ENCODE results near the gene NID2. TPM values are rescaled to one million over a fixed set of nuclear protein-coding genes. Genes with fewer than 3 reads are reported as not detected.

The NID2 gene
- polyA plus RNA-seq, 1 experiment, result 413 TPM

DNA sequence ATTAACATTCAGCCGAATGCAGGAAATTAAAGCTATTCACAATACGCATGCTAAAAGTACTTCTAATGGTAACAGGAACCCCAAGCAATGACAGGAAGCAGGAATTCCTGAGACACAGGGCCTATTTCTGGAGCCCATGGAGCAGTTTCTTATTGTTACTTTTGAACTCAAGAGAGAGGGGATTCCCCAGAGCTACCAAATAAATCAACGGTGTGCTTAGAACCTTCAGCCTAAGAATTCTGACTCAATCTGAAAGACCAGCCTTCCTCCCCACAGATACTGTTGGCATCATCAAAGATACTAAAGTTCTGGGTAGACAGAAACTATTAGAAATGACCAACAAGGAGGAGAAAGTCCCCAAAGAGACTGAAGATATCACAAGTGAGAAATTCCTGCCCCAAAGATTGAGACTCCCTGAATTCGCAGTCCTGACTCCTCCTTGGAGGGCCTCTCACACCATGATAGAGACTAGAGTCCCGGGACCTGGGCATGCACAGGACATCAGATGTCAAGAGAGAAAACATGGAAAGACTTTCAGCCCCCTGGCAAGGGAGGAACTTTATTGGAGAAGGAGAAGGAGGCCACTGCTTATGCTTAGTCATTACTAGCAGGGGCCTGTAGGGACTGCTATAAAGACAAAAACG, 46.8 kb downstream of the NID2 start:
- ChIA-PET POLR2A (interaction anchor here (1.8 kb wide), 1 partner anchor 47 kb away, joined by 8 read pairs; the partner anchor contains the start of gene NID2), CTCF (no interaction called here)
- DNase-seq (ENCODE audit: low read depth, low spot score), result no peak
- TF ChIP-seq, protein P1, sequence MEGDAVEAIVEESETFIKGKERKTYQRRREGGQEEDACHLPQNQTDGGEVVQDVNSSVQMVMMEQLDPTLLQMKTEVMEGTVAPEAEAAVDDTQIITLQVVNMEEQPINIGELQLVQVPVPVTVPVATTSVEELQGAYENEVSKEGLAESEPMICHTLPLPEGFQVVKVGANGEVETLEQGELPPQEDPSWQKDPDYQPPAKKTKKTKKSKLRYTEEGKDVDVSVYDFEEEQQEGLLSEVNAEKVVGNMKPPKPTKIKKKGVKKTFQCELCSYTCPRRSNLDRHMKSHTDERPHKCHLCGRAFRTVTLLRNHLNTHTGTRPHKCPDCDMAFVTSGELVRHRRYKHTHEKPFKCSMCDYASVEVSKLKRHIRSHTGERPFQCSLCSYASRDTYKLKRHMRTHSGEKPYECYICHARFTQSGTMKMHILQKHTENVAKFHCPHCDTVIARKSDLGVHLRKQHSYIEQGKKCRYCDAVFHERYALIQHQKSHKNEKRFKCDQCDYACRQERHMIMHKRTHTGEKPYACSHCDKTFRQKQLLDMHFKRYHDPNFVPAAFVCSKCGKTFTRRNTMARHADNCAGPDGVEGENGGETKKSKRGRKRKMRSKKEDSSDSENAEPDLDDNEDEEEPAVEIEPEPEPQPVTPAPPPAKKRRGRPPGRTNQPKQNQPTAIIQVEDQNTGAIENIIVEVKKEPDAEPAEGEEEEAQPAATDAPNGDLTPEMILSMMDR (IDR thresholded peaks at IDR 0.05; ENCODE audit: low read depth, low read length), result no peak
- Histone ChIP-seq H3K4me3 (ENCODE audit: low read depth, low read length) (no peak overlapping the region), H3K27ac (ENCODE audit: low read depth, low read length) (no peak overlapping the region), H3K27me3 (ENCODE audit: control insufficient read depth, insufficient read depth, low read length) (no peaks in the 10 kb centered on the region), H3K9me3 (ENCODE audit: control insufficient read depth, insufficient read depth, low read length) (no peaks in the 10 kb centered on the region)

DNA sequence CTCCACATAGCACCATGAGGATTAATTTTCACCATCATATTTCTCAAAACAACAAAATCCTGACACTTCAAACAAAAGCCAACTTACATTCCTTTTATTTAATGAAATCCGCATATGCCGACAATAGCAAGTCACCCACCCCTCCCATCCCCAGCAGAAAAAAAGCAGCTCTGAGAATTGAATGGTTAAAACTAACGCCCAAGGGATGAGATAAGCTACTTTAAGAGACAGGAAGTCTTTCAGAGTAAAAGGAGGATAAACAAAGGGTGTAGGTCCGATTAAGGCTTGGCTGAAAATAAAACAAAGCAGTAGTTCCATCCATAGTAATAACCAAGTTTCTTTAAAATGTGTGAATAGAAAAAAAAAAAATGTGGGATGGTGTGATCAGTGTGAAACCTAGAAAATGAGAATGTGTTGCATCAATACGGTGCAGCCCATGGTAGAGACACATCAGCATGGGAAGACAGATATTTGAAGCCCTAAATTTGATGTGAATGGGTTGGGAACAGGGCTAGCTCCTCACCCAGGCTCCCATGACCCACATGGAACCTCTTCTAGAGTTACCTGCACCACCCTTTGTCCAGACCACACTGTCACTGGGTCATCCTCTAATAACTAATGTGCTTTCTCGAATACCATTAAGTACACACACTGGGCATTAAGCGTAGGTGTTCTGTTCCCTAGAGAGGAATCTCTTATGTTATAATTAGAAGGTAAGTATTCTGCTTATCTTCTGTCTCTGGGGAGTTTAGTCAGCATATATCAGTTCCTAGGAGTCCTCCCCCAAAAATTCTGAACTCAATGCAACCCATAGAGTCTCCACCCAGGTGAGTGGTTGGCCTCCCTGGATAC, 47.8 kb downstream of the NID2 start:
- H3K27ac ChIP-seq (ENCODE audit: low read depth, low read length), result no peak overlapping the region
- CTCF ChIA-PET, result interaction anchor here (2.5 kb wide), 1 partner anchor 25 kb away, joined by 10 read pairs; no protein-coding TSS in a partner anchor
- DNase-seq (ENCODE audit: low read depth, low spot score), result no peak
- H3K9me3 ChIP-seq (ENCODE audit: control insufficient read depth, insufficient read depth, low read length), result no peaks in the 10 kb centered on the region
- no peaks in the 10 kb centered on the region for H3K27me3 ChIP-seq (ENCODE audit: control insufficient read depth, insufficient read depth, low read length)
- POLR2A ChIA-PET, result no interaction called here
- TF ChIP-seq, protein P1 (IDR thresholded peaks at IDR 0.05; ENCODE audit: low read depth, low read length), result no peak
- H3K4me3 ChIP-seq (ENCODE audit: low read depth, low read length), result no peak overlapping the region

DNA sequence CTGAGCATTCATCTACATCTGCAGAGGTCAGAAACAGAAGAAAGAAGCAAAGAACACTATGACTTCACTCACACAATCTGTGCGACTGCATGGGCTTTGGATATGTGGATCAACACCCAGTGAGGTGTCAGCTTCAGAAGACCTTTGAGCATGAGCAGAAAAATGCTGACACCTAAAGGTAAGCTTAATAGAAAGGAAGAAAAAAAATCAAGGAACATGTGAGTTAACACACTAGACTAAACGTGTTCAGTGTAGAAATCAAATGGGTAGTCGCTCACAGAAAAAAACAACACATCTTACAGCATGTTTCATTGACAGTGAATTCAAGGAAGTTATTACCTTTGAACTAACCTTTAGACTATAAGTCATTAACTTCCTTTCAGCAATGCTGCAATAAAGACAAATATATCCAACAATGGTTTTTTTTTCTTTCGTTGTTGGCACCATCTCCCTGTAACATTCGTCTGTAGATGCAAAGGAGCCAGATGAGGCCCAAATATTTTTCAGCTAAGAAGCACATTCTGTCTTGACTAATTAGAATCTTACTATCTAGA, 48.6 kb downstream of the NID2 start:
- H3K27me3 ChIP-seq (ENCODE audit: control insufficient read depth, insufficient read depth, low read length), result no peaks in the 10 kb centered on the region
- TF ChIP-seq, protein P1 (IDR thresholded peaks at IDR 0.05; ENCODE audit: low read depth, low read length), result no peak
- no peak overlapping the region for H3K27ac ChIP-seq (ENCODE audit: low read depth, low read length)
- ChIA-PET CTCF (interaction anchor here (2.0 to 2.5 kb wide), 2 partner anchors 24 to 112 kb away, joined by 6 to 10 read pairs; no protein-coding TSS in a partner anchor), POLR2A (no interaction called here)
- H3K4me3 ChIP-seq (ENCODE audit: low read depth, low read length), result no peak overlapping the region
- H3K9me3 ChIP-seq (ENCODE audit: control insufficient read depth, insufficient read depth, low read length), result no peaks in the 10 kb centered on the region
- no peak for DNase-seq (ENCODE audit: low read depth, low spot score)

DNA sequence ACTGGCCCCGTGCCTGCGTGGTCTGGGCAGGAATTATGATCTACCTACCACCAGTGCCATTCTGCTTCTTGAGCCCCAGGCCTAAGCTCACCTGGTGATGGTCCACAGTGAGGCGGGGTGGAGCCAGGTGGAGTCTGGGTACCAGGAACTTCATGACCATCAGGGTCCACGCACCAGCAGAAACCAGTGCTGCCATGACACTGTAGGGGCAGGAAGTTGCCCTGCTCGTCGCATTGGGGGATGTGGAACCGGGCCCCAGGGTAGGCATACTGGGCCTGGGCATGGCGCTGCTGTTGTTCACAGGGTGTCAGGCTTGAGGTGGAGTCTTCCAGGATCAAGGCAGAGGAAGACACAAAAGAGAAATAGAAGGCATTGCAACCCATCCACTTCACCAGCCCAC, 49.9 kb downstream of the NID2 start:
- TF ChIP-seq, protein P1 (IDR thresholded peaks at IDR 0.05; ENCODE audit: low read depth, low read length), result no peak
- DNase-seq (ENCODE audit: low read depth, low spot score), result no peak
- Histone ChIP-seq H3K9me3 (ENCODE audit: control insufficient read depth, insufficient read depth, low read length) (no peaks in the 10 kb centered on the region), H3K27me3 (ENCODE audit: control insufficient read depth, insufficient read depth, low read length) (no peaks in the 10 kb centered on the region), H3K27ac (ENCODE audit: low read depth, low read length) (no peak overlapping the region), H3K4me3 (ENCODE audit: low read depth, low read length) (no peak overlapping the region)
- ChIA-PET CTCF (interaction anchor here (2.0 kb wide), 1 partner anchor 113 kb away, joined by 6 read pairs; no protein-coding TSS in a partner anchor), POLR2A (no interaction called here)

Data from AG04450 (cell line).